ENCODE results near the gene CRACR2A. TPM values are rescaled to one million over a fixed set of nuclear protein-coding genes. Genes with fewer than 3 reads are reported as not detected.

CRACR2A gene
- total RNA-seq, 3 donors from 2014 or later = 5.3 to 17.3 (median 15.1) TPM

DNA sequence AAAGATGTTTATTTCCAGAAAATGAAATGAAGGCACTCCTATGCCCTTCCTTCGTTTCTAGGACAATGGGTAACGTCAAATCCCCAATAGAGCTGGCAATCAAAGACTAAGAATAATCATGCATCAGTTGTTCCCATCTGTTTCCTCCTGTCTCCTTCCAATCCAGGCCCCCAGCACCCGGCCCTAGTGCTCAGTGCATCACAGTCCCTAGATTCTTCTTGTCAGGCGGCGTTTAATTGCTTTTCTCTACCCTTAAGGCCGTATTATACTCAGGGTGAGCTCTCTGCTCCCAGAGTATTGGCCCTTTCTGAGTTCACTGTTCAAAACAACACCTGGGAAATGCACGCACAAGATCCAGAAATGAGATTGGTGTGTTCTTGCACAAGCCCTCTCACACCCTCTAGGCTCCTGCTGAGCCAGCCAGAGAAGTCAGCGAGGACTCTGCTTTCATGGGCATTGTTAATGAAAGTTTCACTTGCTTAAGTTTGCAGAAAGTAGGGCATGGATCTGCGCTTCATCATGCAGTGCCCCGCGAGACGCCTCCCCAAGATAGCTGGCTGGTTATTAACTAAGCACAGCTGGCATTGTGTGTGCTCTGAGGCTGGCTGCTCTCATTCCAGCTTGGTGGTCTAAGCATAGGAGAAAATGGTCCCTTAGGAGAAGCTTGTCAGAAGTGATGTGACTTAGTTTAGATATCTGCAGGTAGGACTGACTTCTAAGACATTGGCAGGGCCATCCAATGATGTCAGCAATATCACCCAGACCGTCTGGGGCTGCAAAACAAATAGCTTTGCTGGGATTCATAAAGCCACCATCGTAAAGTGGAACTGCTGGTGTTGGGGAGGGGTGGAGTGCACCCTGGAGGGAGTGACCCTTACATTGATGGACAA lies 28.7 kb downstream of the CRACR2A start:
- Histone ChIP-seq H3K4me3 (no peak overlapping the region), H3K27me3 (no peaks in the 10 kb centered on the region), H3K36me3 (no peaks in the 10 kb centered on the region), H3K27ac (no peak overlapping the region), H3K9me3 (no peaks in the 10 kb centered on the region), H3K4me1 (no peaks in the 10 kb centered on the region)
- intact Hi-C loops (cut with DNase I; ENCODE audit: low total_unique reads) = no loop called here
- no peak for TF ChIP-seq POLR2A (IDR thresholded peaks at IDR 0.05)
- TF ChIP-seq, protein P1, sequence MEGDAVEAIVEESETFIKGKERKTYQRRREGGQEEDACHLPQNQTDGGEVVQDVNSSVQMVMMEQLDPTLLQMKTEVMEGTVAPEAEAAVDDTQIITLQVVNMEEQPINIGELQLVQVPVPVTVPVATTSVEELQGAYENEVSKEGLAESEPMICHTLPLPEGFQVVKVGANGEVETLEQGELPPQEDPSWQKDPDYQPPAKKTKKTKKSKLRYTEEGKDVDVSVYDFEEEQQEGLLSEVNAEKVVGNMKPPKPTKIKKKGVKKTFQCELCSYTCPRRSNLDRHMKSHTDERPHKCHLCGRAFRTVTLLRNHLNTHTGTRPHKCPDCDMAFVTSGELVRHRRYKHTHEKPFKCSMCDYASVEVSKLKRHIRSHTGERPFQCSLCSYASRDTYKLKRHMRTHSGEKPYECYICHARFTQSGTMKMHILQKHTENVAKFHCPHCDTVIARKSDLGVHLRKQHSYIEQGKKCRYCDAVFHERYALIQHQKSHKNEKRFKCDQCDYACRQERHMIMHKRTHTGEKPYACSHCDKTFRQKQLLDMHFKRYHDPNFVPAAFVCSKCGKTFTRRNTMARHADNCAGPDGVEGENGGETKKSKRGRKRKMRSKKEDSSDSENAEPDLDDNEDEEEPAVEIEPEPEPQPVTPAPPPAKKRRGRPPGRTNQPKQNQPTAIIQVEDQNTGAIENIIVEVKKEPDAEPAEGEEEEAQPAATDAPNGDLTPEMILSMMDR (IDR thresholded peaks at IDR 0.05) = no peak
- no peak for DNase-seq (ENCODE audit: low spot score in 2 of 2)

DNA sequence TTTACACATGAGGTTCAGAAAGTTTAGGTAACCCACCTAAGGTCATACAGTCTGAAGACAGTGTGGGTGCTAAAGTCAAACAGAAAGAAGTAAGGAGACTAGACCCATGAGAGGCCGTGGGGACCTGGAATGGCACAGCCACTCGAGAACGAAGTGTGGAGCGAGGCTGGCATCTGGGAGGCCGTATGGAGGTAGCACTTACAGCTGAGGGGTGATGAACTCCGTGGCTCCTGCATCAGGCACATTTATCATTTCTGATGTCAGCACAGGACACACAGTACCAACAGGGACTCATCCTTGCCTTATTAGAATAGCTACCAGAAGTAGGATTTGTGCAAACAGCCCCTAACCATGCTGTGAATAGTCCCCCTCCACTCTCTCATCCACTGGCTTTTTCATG lies 30.5 kb downstream of the CRACR2A start:
- no peak overlapping the region for H3K27ac ChIP-seq
- intact Hi-C loops (cut with DNase I; ENCODE audit: low total_unique reads) = no loop called here
- no peaks in the 10 kb centered on the region for H3K27me3 ChIP-seq
- no peak for DNase-seq (ENCODE audit: low spot score in 2 of 2)
- H3K4me1 ChIP-seq = no peaks in the 10 kb centered on the region
- no peak overlapping the region for H3K4me3 ChIP-seq
- TF ChIP-seq, protein P1 (IDR thresholded peaks at IDR 0.05) = no peak
- no peak for TF ChIP-seq POLR2A (IDR thresholded peaks at IDR 0.05)
- TF ChIP-seq POLR2AphosphoS5 (IDR thresholded peaks at IDR 0.05) = no peak
- no peaks in the 10 kb centered on the region for H3K9me3 ChIP-seq
- H3K36me3 ChIP-seq = no peaks in the 10 kb centered on the region

DNA sequence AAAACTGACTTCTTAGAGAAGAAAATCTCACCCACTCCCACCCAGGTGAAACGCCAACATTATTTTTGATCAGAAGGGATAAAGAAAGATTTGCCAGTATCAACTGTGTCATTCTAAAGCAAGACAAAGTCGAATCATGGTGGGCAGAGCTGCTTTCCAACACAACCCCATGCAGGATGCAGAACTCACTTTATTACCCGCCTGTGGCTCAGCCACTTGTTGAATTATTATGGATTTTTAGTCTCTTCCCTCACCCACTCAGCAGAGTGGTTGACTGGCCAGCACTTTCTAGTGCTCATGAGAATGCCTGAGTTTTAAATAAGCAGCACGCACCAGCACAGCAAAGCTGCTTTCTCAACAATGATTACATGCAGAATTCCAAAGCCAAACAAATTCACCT lies 32.1 kb downstream of the CRACR2A start:
- no peak for DNase-seq (ENCODE audit: low spot score in 2 of 2)
- intact Hi-C loops (cut with DNase I; ENCODE audit: low total_unique reads) = no loop called here
- Histone ChIP-seq H3K27ac (no peak overlapping the region), H3K9me3 (no peaks in the 10 kb centered on the region), H3K4me1 (no peaks in the 10 kb centered on the region), H3K27me3 (no peaks in the 10 kb centered on the region), H3K36me3 (no peaks in the 10 kb centered on the region), H3K4me3 (no peak overlapping the region)
- TF ChIP-seq POLR2AphosphoS5 (IDR thresholded peaks at IDR 0.05) = no peak
- TF ChIP-seq POLR2A (IDR thresholded peaks at IDR 0.05) = no peak
- TF ChIP-seq, protein P1 (IDR thresholded peaks at IDR 0.05) = no peak

DNA sequence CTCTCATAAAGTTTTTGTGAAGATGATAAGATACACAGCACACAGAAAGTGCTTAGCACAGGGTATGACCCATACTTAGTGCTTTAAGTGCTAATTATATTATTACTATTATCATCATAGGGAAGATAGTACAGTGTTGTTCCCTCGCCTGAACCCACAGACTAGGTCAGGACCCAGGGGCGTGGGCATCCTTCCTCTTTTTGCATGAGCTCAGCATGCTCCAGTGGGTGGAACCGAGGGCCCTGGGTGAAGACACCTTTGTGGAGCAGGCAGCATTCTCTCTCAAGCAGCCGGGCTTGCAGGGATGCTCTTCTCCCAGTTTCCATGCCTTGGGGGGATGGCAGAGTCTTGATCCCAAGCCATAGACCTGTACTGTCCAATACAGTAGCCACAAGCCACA lies 34.8 kb downstream of the CRACR2A start:
- DNase-seq (ENCODE audit: low spot score in 2 of 2) = no peak

More for the DNA sequence above, 34.8 kb downstream of the CRACR2A start:
- Histone ChIP-seq H3K36me3 (no peaks in the 10 kb centered on the region), H3K27ac (no peak overlapping the region), H3K27me3 (no peaks in the 10 kb centered on the region), H3K4me1 (no peaks in the 10 kb centered on the region), H3K9me3 (no peaks in the 10 kb centered on the region), H3K4me3 (no peak overlapping the region)
- TF ChIP-seq, protein P1 (IDR thresholded peaks at IDR 0.05) = no peak
- TF ChIP-seq POLR2A (IDR thresholded peaks at IDR 0.05) (no peak), POLR2AphosphoS5 (IDR thresholded peaks at IDR 0.05) (no peak)
- intact Hi-C loops (cut with DNase I; ENCODE audit: low total_unique reads) = no loop called here
